Uterus (tissue), 2 donors: Measurements from ENCODE around the gene KCNN2.

Experiments used
- CTCF ChIP-seq, 4 experiments: fragments of 200-600 bp in 2 of 4; fragments of 450-650 bp in 2 of 4; sonication (generic) in 2 of 4; IDR thresholded peaks; one replicate each; pipeline ENCODE4 v1.5.1; 2016 to 2019; ENCODE audit warnings: antibody characterized with exemption in 4 of 4, mild to moderate bottlenecking in 2 of 4, moderate library complexity in 1 of 4
- POLR2A ChIP-seq, 2 donors: fragments of 450-650 bp; IDR thresholded peaks; one replicate each; pipeline ENCODE4 v1.6.1; 2016; ENCODE audit warnings: antibody characterized with exemption in 2 of 2, mild to moderate bottlenecking in 1 of 2, moderate library complexity in 1 of 2

- no peak for TF ChIP-seq CTCF (IDR thresholded peaks at IDR 0.05)
- TF ChIP-seq POLR2A (IDR thresholded peaks at IDR 0.05) = no peak
Observed at GRCh38 chr5:114467171-114467570, 105.3 kb downstream of the KCNN2 start.
